HS-27A (cell line): ENCODE data around the gene RBMX.
"Not testable (repeated sequence)": the region's sequence is repeated elsewhere in the genome, so short reads cannot be mapped to it uniquely, and the experiment has no call there.

Experiments used
- DNase-seq: peaks from one replicate; pipeline ENCODE4 v3.0.0-alpha.2; 2012; ENCODE audit warnings: low read depth, missing footprints

RBMX gene

GRCh38 chrX:136880452-136881013 is at the start of gene RBMX:
Gene RBMX (minus strand): TSS chrX:136880725. CDS start chrX:136879427, 1,298 bp downstream.
- peak; percentile 82 for DNase-seq

GRCh38 chrX:136921438-136921837 is 40.9 kb upstream of the RBMX start:
- not testable (repeated sequence) for DNase-seq

- no peak for DNase-seq
Measured at GRCh38 chrX:136920001-136920400, 39.5 kb upstream of the RBMX start.

- DNase-seq, result no peak
Measured at GRCh38 chrX:136916827-136917226, 36.3 kb upstream of the RBMX start.

GRCh38 chrX:136911661-136912060 is 31.1 kb upstream of the RBMX start:
- not testable (repeated sequence) for DNase-seq

- DNase-seq, result no peak
Measured at GRCh38 chrX:136911253-136911652, 30.7 kb upstream of the RBMX start.

GRCh38 chrX:136910565-136911035 is 30.1 kb upstream of the RBMX start:
- no peak for DNase-seq

GRCh38 chrX:136909706-136910564 is 29.4 kb upstream of the RBMX start:
- peak; percentile 53 for DNase-seq

- DNase-seq, result peak; percentile 26
Measured at GRCh38 chrX:136909119-136909705, 28.7 kb upstream of the RBMX start.

GRCh38 chrX:136907621-136908020 is 27.1 kb upstream of the RBMX start:
- no peak for DNase-seq

- no peak for DNase-seq
Measured at GRCh38 chrX:136906921-136907510, 26.5 kb upstream of the RBMX start.

GRCh38 chrX:136904067-136904466 is 23.5 kb upstream of the RBMX start:
- not testable (repeated sequence) for DNase-seq

- DNase-seq, result not testable (repeated sequence)
Measured at GRCh38 chrX:136900071-136900470, 19.5 kb upstream of the RBMX start.

GRCh38 chrX:136899221-136899620 is 18.7 kb upstream of the RBMX start:
- DNase-seq, result no peak

GRCh38 chrX:136898752-136899151 is 18.2 kb upstream of the RBMX start:
- DNase-seq, result not testable (repeated sequence)

GRCh38 chrX:136896121-136896914 is 15.8 kb upstream of the RBMX start:
- no peak for DNase-seq

GRCh38 chrX:136892412-136892811 is 11.9 kb upstream of the RBMX start:
- DNase-seq, result no peak

- DNase-seq, result not testable (repeated sequence)
Measured at GRCh38 chrX:136890596-136890995, 10.1 kb upstream of the RBMX start.

- no peak for DNase-seq
Measured at GRCh38 chrX:136889269-136889668, 8.7 kb upstream of the RBMX start.

GRCh38 chrX:136880003-136880451 is 498 bp downstream of the RBMX start:
- no peak for DNase-seq

- no peak for DNase-seq
Measured at GRCh38 chrX:136879001-136879687, 1.4 kb downstream of the RBMX start.
